HG03342 (cell line): ENCODE data around the gene MOGAT2.
A peak's percentile ranks its signal among the peaks of the same experiment; 100 is the strongest.
"Not testable (repeated sequence)": the region's sequence is repeated elsewhere in the genome, so short reads cannot be mapped to it uniquely, and the experiment has no call there.

Experiments
- ATAC-seq: cut with Tn5 transposase; IDR thresholded peaks from one replicate; pipeline ENCODE4 v1.9.1; 2021; ENCODE audit warnings: mild to moderate bottlenecking, moderate library complexity; ENCODE audit not compliant: unreplicated experiment

Gene MOGAT2

DNA sequence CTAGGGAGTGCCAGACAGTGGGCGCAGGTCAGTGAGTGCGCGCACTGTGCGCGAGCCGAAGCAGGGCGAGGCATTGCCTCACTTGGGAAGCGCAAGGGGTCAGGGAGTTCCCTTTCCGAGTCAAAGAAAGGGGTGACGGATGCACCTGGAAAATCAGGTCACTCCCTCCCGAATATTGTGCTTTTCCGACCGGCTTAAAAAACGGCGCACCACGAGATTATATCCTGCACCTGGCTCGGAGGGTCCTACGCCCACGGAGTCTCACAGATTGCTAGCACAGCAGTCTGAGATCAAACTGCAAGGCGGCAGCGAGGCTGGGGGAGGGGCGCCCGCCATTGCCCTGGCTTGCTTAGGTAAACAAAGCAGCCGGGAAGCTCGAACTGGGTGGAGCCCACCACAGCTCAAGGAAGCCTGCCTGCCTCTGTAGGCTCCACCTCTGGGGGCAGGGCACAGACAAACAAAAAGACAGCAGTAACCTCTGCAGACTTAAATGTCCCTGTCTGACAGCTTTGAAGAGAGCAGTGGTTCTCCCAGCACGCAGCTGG, 31.2 kb downstream of the MOGAT2 start:
- ATAC-seq = not testable (repeated sequence)

DNA sequence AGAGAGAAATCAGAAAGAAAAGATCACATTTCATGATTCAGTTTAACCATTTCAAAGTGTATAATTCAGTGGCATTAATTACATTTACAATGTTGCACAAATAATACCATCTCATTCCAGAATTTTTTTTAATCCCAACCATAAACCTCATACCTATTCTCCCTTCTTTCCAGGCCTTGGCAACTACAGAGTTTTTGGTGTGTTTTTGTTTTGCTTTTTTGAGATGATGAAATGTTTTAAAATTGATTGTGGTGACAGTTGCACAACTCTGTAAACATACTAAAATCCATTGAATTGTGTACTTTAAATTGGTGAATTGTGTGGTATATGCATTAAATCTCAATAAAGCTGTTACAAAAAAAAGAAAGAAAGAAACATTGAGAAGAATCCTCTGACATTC, 37.3 kb downstream of the MOGAT2 start:
- not testable (repeated sequence) for ATAC-seq

DNA sequence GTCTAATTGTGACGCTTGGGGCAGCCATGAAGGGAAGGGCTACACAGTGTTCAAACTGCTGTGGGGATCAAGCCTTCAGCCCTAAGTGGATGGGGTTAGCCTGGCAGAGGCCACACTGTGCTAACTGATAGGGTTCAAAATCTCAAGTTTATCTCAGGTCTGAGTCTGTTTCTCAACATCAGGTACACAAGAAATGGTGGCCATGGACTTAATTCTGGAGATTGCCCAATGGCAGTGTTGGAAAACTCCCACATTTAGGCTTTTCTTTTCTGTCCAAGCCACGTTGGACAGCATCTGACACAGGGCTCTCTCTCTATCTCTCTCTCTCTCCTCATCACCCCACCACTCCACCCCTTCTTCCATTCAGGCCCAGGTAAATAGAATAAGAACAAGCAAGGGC, 40.0 kb downstream of the MOGAT2 start:
- no peak for ATAC-seq

DNA sequence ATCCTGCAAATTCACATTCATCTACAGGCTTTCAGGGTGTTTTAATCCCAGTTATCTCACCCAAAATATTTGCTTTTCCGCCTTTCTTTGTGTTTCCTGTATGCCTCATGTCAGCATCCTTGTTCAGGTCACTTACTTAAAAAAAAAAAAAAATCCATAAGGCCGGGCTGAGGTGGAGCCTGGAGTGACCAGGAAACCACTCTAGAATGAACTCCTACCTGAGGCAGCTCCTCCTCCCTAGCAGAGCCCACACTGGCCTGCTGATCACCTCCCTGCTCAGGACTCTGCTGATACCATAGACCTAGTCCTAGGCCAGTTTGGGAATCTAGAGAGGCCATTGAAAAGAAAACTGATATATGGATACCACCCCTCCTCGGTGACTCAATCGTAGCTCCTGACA, 42.2 kb downstream of the MOGAT2 start:
- no peak for ATAC-seq

DNA sequence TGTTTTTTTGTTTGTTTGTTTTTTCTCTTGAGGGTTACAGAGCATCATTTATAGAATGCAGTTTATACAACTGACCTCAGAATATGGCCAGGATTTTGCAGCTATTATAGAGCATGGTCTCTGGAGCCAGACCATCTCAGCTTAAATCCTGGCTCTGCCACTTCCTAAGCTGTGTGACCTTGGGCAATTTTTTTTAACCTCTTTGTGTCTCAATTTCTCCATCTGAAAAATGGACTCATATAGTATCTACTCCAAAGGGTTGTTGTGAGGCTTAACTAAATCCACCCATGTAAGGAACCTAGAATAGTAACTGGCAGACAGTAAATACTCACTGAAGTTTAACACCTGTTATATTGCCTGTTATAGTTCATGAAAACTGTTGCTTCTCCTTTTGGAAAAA, 42.6 kb downstream of the MOGAT2 start:
- ATAC-seq = no peak

DNA sequence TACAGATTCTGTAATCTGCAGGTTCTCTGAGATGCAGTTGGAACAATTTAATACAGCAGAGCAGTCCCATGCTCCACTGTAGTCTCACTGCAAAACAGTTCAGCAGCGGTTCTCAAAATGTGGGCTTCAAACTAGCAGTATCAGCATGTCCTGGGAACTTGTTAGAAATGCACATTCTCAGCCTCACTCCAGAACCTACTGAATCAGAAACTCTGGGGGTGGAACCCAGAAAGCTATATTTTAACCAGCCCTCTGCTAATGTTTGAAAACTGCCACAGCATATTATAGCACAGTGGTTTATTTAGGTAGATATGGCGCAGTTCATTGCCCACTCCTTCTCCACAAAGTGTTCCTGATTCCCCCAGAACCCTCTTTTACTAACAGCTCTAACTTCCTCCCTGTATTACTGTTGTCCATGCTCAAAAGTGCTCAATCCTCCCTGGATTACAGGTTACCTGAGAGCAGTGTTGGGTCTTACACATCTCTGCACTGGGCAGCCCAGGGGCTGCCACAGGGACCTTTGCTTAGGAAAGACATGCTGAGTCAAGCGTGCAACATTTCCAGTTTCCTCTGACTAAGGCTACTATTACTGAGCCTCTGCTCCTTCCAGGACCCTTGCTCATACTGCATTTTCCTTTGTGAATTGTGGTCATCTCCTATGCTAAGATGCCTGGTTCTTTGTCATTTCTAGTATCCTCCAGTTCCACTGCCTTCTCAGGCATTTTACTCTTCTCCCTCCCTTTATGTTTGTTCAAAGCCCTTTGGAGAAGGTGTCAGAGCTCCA, 43.3 kb downstream of the MOGAT2 start:
- ATAC-seq = no peak

DNA sequence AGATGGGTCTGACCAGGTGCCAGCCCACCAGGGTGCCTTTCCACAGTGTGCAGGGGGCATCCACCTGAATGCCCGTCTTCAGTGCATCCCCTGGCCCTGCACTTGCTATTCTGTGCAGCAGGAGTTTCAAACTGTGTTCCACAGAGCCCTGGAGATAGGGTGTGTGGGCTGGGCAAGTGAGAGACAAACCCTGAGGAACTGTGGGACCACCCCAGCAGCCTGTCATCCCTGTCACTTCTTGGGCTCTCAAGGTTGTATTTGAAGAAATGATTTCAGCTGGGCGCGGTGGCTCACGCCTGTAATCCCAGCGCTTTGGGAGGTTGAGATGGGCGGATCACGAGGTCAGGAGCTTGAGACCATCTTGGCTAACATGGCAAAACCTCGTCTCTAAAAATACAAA, 44.5 kb downstream of the MOGAT2 start:
- ATAC-seq = no peak

DNA sequence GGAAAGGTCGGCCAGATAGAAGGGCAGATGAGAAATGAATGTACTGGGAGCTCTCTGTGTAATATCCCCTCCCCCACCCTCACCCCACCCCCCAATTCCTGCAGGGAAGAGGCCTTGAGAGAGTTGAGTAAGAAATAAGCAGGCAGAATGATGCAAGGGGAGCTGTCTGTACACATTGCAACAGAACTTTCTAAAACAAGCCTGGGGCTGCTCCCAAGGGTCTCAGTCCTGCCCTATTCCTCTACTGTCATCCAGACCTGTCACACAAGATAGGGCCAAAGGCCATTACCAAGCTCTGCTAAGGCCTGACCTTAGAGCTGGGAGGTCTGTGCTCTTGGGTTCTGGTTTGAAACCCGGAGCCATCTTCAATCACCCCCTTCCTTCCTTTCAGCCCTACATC, 45.2 kb downstream of the MOGAT2 start:
- no peak for ATAC-seq

DNA sequence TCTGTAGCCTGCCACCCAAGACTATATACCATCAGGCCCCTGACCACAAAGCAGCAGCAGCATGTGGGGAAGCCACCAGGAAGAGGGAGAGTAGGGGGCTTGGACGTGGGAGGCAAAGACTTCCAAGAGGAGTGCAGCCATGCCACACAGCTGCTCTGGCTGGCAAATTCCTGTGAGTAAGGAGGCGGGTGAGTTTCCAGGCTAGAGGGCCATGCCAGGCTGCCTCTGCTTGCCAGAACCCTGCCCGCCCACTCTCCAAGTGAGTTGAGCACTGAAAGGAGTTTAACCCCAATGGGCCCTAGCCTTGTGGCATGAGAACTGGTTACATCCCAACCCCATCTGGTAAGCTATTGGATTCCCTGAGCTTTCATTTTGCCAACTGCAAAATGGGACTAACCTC, 46.2 kb downstream of the MOGAT2 start:
- no peak for ATAC-seq

DNA sequence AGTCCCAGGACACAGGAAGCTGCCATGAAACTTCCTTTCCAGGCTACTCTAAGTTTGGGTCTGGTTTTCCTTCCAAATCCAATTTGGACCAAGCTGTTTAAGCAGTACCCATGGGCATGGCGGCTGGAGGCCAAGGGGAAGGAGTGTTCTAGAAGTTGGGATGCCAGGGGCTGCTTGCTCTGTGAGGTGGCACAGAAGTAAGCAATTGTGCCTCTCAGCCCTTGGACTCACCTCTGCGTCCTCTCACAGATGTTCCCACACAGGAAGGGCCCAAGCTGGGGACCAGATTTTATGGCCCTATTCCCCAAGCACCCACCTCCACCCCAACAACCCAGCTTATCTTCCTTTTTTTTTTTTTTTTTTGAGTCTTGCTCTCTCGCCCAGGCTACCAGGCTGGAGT, 47.5 kb downstream of the MOGAT2 start:
- ATAC-seq = no peak

DNA sequence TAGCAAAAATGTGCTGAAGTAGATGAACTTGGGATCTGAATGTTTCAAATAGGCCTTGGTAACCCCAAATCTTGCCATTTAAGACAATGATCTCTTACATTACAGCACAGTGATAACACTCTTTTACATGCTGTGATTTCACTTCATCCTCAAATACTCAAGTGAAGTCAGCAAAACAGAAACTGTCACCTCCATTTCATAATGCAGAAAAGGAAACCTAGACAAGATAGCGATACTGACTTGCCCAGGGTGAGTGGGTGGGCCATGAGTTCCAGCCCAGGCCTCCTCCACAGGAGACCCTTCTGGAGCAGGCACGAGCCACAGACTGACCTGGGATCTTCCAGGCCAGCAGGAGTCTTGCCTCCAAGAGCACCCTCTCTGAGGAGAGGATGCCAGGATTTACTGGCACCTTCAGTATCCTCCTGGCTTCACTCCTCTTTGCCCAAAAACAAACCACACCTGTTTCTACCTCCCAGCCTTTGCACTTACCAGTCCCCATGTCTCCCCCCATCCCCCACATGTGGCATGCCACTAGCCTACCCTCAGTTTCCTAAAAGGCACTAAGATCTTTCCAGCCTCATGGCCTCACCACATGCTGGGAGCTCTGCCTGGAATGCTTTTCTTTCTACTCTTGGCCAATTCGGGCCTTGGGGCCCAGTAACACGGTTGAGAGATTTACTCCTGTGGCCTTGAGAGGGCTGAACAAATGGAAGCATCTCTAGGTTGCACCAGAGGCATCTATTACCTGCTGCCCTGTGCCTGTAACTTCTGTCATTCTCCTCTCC, 49.0 kb downstream of the MOGAT2 start:
- no peak for ATAC-seq

DNA sequence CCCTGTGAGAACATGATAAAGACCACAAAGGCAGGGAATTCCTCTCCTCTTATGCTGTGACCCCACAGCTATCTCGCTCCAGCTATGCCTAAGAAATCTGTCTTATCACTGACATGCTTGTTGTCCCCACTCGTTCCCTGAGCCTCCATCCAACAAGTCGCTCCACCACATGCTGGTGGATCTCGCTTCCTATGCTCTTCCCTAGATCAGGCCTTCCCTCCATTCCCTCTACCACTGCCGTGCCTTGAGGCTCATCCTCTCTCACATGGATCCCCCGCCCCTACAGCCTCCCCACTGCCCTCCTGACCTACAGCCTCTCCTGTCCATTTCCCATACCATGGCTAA, 49.6 kb downstream of the MOGAT2 start:
- no peak for ATAC-seq

DNA sequence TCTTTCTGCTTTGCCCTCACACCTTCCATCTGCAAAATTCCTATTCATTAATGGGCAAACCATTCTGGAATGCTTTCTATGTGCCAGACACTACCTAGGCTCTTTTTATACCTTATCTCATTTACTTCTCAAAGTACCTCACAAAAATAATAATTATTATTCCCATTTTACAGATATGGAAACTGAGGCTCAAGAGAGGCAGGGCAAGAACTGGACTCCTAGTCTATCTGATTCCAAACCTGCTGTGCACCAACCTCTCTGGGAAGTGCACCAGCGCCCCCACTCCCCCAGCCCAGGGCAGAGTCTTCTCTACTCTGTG, 50.1 kb downstream of the MOGAT2 start:
- no peak for ATAC-seq

DNA sequence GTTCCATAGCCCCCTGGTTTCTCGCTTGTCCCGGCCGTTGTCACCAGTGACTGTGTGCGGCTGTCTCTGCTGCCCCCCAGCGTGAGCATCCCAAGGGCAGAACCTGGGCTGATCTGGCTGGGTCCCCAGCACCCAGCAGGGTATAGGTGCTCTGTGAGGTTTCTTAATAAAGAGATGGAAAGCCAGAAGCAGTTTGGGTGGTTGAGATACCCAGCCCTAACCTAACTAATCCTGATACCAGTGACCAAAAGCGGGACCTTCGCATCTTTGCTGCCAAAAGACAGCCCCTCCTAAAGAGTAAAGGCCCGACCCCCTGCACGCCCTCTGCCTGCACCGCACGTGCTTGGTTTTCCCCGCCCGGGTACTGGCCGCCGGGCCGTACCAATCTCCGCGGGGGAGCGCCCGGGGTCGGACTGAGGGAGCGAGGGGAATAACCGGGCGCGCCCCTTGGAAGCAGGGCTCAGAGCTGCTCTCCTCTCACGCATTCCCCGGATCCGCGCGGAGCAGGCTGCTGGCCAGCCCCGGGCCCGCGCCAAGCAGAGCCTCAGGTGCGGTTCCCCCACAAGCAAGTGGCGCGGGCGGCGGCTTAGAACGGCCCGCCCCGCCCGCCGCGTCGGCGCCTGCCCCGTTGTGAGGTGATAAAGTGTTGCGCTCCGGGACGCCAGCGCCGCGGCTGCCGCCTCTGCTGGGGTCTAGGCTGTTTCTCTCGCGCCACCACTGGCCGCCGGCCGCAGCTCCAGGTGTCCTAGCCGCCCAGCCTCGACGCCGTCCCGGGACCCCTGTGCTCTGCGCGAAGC, 50.7 kb downstream of the MOGAT2 start, which contains the start of gene DGAT2:
TSS of gene DGAT2 (plus strand) at position 667 of the 797 bp plus-strand sequence. CDS start 214 bp downstream, outside the sequence.
- ATAC-seq = peak; percentile 57

DNA sequence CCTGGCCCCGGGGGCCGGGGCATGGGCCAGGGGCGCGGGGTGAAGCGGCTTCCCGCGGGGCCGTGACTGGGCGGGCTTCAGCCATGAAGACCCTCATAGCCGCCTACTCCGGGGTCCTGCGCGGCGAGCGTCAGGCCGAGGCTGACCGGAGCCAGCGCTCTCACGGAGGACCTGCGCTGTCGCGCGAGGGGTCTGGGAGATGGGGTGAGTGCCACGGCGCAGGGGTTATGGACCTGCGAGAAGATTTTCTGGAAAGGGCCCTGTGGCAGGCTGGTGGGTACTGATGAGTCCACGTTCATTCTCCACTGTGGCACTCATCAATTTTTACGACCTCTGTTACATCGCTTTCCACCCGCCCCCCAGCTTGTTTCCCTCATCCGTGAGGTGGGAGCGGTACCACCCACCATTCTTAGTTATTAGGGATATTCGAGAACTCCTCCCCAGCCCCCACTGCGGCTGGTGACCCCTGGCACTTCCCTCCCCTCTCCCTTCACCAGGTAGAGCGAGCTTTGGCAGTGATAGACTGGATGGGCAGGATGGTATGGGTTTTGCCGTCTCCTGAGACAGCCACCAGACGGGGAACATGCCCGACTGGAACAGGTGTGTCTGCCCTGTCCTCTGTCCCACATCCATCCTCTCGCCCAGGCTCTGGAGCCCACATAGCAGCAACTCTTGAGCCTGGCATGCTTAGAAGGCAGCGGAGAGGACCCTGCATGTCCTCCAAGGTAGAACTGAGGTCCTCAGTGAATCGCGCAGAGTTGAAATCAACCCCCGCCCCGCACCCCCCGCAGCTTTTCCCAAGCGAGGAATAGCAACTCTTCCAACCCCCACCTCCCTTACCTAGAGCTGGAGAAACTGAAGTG, 51.5 kb downstream of the MOGAT2 start:
- ATAC-seq = no peak

DNA sequence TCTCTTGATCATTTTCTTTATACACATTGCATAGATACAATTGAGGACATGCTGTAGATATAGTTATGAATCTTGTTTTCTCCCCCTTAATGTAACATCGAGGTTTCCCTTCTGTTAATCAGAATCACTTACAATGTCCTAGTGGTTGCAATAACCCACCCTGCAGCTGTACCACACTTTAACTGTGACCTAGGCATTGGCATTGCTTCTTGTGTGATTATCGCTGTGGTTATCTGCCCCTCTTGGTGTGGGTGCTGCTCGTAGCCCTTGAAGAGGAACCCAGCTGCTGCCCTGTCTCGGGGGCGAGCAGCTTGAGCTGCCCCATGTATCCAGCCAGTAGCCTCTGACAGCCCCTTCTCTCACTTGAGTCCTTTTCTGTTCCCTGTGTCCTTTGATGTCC, 52.5 kb downstream of the MOGAT2 start:
- ATAC-seq = no peak

DNA sequence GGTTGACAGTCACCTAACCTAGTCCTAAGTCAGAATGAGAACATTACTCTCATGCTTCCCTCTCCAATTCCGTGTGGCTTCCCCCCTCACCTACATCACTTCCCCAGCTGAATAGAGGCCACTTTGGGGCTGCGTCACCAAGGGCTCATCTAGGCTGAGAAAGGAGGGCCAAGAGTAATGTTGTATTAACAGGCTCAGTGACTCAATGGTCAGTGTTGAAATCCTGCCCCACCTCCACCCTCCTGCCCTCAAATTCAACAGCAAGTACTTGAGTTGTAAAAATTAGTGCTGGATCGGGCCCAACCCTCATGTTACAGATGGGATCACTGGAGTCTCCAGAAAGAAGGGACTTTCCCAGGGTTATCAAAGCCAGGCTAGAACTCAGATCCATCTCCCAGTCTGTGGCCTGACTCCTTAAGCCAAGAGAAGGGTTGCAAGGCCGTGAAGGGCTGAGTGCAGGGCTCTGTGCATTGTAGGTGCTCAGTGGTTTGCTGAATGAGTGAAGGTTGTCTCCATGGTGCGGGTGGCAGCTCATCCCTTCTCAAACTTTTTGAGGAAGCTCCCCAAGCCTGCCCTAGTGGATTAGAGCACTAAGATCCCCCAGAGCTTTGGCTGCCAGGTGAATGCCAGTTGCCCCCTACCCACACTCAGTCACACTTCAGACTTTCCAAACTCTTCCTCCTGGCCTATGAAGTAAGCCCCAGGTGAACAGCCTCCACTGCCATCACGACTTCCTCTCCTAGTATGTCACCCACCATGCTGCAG, 54.2 kb downstream of the MOGAT2 start:
- no peak for ATAC-seq

DNA sequence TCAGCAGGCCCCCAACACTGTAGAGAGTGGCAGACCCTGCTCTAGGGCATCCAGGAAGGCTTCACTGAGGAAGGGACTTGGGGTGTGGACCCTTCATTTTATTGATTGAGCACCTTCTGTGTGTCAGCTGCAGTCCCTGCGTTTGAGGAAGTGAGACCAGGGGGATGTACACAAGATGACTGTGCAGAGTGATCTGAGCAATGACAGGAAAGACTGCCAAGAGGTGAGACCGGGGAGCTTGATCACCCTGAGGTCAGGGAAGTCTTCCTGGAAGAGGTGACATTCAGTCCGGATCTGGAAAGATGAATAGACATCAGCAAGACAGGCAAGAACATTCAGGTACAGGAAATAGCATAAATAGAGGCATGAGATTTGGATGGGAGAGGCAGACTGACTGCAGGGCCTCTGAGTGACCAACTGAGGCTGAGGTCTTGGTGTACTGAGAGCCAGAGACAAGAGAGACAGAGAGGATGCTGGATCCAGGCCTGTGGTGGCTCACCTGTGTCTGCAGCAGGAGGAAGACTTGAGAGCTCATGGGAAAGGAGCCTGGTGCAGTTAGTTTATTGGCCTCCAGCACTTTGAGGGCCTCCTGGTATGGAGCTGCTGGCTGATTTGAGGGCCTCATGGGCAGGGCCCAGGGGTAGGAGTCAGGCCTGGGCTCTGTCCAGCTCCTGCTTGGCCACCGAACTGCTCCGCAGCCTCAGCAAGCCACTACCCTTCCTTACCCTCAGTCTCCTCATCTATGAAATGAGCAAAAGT, 56.1 kb downstream of the MOGAT2 start:
- ATAC-seq = peak; percentile 87

DNA sequence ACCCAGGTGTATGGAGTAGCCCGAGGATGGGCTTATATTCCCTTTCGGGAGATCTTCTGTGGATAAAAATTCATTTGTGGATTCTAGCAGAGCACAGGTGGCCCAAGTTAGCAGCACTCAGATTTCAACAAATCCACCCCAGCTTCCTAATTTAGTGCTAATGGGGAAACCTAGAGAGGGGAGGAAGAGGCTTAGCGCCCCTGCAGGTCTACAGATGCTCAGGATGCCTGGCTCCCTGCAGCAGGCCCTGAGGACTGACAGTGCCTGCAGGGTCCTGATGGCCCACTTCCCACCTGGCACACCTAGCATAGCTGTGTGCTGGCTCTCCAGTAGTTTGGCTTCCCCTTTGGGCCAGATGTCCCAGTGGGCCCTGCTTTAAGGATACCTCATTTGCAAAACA, 57.4 kb downstream of the MOGAT2 start:
- no peak for ATAC-seq
